ENCODE measurements around the gene MMP24OS. TPM values are rescaled to one million over a fixed set of nuclear protein-coding genes. Genes with fewer than 3 reads are reported as not detected.
A peak's percentile ranks its signal among the peaks of the same experiment; 100 is the strongest.

The MMP24OS gene
- total RNA-seq: 10 to 100 TPM; 12.8 to 21.5 (median 18.7) TPM

GRCh38 chr20:35277531-35278395, at the start of gene MMP24OS:
MMP24OS (minus strand) TSS chr20:35278122; CDS start chr20:35277929, 193 bp downstream.
- Histone ChIP-seq H3K27ac (peak within 1 kb of the TSS; percentile 96 to 99 (median 98)), H3K4me3 (peak within 1 kb of the TSS; percentile 64 to 94 (median 84)), H3K9me3 (no peaks in the 10 kb centered on the region), H3K36me3 (peaks cover 19 to 82% (median 19%) of the 10 kb centered on the region in 3 donors), H3K4me1 (peaks cover 10 to 69% (median 24%) of the 10 kb centered on the region in 3 donors), H3K27me3 (no peaks in the 10 kb centered on the region)
- WGBS, 2 donors: 0% methylated on average over 2 of the region's 76 CpGs; no CpG with 5 or more reads in 1 of the 2 donors
- TF ChIP-seq CTCF (IDR thresholded peaks at IDR 0.05) (peak in 2 of 6 experiments; percentile 8 to 17), POLR2A (IDR thresholded peaks at IDR 0.05) (peak in 3 of 4 donors; percentile 85 to 94 (median 91))
- intact Hi-C loops (cut with DNase I): no loop called here
- peak; percentile 25 for DNase-seq

GRCh38 chr20:35327074-35327976, 49.4 kb upstream of the MMP24OS start:
- H3K4me1 ChIP-seq: peaks cover 0 to 22% (median 7%) of the 10 kb centered on the region in 3 donors
- H3K27ac ChIP-seq: peak overlapping the region in 1 of 4 donors; percentile 17
- DNase-seq: no peak
- H3K36me3 ChIP-seq: peaks cover 0 to 8% (median 0%) of the 10 kb centered on the region in 3 donors
- H3K4me3 ChIP-seq: no peak overlapping the region
- no peaks in the 10 kb centered on the region for H3K27me3 ChIP-seq
- TF ChIP-seq CTCF (IDR thresholded peaks at IDR 0.05) (no peak), POLR2A (IDR thresholded peaks at IDR 0.05) (no peak)
- intact Hi-C loops (cut with DNase I): no loop called here
- 91 to 92% methylated on average over 4 of the region's 4 CpGs for WGBS, 2 donors
- no peaks in the 10 kb centered on the region for H3K9me3 ChIP-seq

- 86 to 100% methylated on average over 3 of the region's 3 CpGs for WGBS, 2 donors
- H3K27me3 ChIP-seq: no peaks in the 10 kb centered on the region
- H3K9me3 ChIP-seq: no peaks in the 10 kb centered on the region
- TF ChIP-seq CTCF (IDR thresholded peaks at IDR 0.05): no peak
- no peak for TF ChIP-seq POLR2A (IDR thresholded peaks at IDR 0.05)
- H3K4me3 ChIP-seq: no peak overlapping the region
- DNase-seq: no peak
- H3K36me3 ChIP-seq: peaks cover 0 to 1% (median 0%) of the 10 kb centered on the region in 3 donors
- intact Hi-C loops (cut with DNase I): no loop called here
- peaks cover 0 to 22% (median 7%) of the 10 kb centered on the region in 3 donors for H3K4me1 ChIP-seq
- peak overlapping the region in 1 of 4 donors; percentile 17 for H3K27ac ChIP-seq
Measured at GRCh38 chr20:35326740-35327073, 48.8 kb upstream of the MMP24OS start.

GRCh38 chr20:35326021-35326739, 48.3 kb upstream of the MMP24OS start:
- Histone ChIP-seq H3K4me1 (peaks cover 0 to 22% (median 7%) of the 10 kb centered on the region in 3 donors), H3K36me3 (no peaks in the 10 kb centered on the region), H3K27me3 (no peaks in the 10 kb centered on the region), H3K4me3 (no peak overlapping the region), H3K27ac (no peak overlapping the region), H3K9me3 (no peaks in the 10 kb centered on the region)
- no peak for DNase-seq
- 83 to 87% methylated on average over 11 of the region's 11 CpGs for WGBS, 2 donors
- TF ChIP-seq CTCF (IDR thresholded peaks at IDR 0.05) (no peak), POLR2A (IDR thresholded peaks at IDR 0.05) (no peak)
- intact Hi-C loops (cut with DNase I): no loop called here
